Uterus (tissue), 4 donors: Measurements from ENCODE around the gene NDST4. TPM values are rescaled to one million over a fixed set of nuclear protein-coding genes. Genes with fewer than 3 reads are reported as not detected.

Experiments used
- DNase-seq, 2 donors: peaks; one replicate each; pipeline ENCODE4 v3.0.0-alpha.2; 2019 to 2020
- H3K27ac ChIP-seq, 2 donors: fragments of 200-600 bp; sonication (generic); 1 replicate in 1 of 2; 2 replicates in 1 of 2; pipeline ENCODE4 v1.5.1; 2016 to 2018
- H3K27me3 ChIP-seq, 2 donors: fragments of 200-600 bp; sonication (generic); one replicate each; pipeline ENCODE4 v1.5.1; 2018 to 2019; ENCODE audit warnings: control low read depth in 1 of 2
- H3K36me3 ChIP-seq, 2 donors: fragments of 200-600 bp; sonication (generic); one replicate each; pipeline ENCODE4 v1.5.1; 2019; ENCODE audit warnings: control low read depth in 1 of 2
- H3K4me1 ChIP-seq, 2 donors: fragments of 200-600 bp; sonication (generic); one replicate each; pipeline ENCODE4 v1.5.1; 2018 to 2019; ENCODE audit warnings: control low read depth in 1 of 2
- H3K4me3 ChIP-seq, 2 donors: fragments of 200-600 bp; sonication (generic); 1 replicate in 1 of 2; 2 replicates in 1 of 2; pipeline ENCODE4 v1.5.1; 2018 to 2019; ENCODE audit warnings: mild to moderate bottlenecking in 1 of 2
- H3K9me3 ChIP-seq, 2 donors: fragments of 200-600 bp; sonication (generic); one replicate each; pipeline ENCODE4 v1.5.1; 2019; ENCODE audit warnings: control low read depth in 1 of 2
- POLR2A ChIP-seq, 2 donors: fragments of 450-650 bp; IDR thresholded peaks; one replicate each; pipeline ENCODE4 v1.6.1; 2016; ENCODE audit warnings: antibody characterized with exemption in 2 of 2, mild to moderate bottlenecking in 1 of 2, moderate library complexity in 1 of 2
- intact Hi-C: fragments of 100-400 bp; cut with DNase I; formaldehyde crosslinking; loops from one replicate; pipeline ENCODE4 v1.15.1; 2023; ENCODE audit warnings: low total_unique reads
- total RNA-seq, 4 donors: library from RNA; depleted of rRNA in 3 of 4; stranded (reverse); fragments of >200 nt in 3 of 4; gene quantifications; one replicate each; pipeline versions ENCODE4 v1.1.0 to v1.2.4, GENCODE V29; 2014 to 2023
- TF ChIP-seq, protein P1 (sequence below), 4 experiments: fragments of 200-600 bp in 2 of 4; fragments of 450-650 bp in 2 of 4; sonication (generic) in 2 of 4; IDR thresholded peaks; one replicate each; pipeline ENCODE4 v1.5.1; 2016 to 2019; ENCODE audit warnings: antibody characterized with exemption in 4 of 4, mild to moderate bottlenecking in 2 of 4, moderate library complexity in 1 of 4
- donor health status: DM: yes; HTN: yes; CAD: no.

NDST4 gene
- total RNA-seq, 4 donors from 2014 or later: 1.5 to 7.4 TPM; not detected in 2

DNA sequence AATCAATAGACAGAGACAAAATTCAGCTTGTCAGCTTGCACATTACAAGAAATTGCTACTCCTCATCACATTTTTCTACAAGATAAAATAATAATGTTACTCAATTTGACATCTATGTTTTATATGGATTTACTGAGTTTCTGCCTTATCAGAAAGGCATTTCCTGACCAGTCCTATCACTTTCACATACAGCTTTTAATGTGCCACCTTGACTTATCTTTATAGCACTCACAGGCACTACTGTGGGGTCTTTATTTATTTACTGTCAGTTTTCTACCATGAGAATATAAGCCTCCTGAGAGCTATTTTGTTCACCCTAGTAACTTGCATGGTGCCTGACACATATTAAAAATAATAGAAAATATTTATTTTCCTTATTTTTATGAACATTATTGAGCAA lies 6.0 kb downstream of the NDST4 start:
- Histone ChIP-seq H3K4me3 (no peak overlapping the region), H3K9me3 (no peaks in the 10 kb centered on the region), H3K36me3 (no peaks in the 10 kb centered on the region), H3K4me1 (no peaks in the 10 kb centered on the region), H3K27ac (no peak overlapping the region), H3K27me3 (no peaks in the 10 kb centered on the region)
- TF ChIP-seq, protein P1, sequence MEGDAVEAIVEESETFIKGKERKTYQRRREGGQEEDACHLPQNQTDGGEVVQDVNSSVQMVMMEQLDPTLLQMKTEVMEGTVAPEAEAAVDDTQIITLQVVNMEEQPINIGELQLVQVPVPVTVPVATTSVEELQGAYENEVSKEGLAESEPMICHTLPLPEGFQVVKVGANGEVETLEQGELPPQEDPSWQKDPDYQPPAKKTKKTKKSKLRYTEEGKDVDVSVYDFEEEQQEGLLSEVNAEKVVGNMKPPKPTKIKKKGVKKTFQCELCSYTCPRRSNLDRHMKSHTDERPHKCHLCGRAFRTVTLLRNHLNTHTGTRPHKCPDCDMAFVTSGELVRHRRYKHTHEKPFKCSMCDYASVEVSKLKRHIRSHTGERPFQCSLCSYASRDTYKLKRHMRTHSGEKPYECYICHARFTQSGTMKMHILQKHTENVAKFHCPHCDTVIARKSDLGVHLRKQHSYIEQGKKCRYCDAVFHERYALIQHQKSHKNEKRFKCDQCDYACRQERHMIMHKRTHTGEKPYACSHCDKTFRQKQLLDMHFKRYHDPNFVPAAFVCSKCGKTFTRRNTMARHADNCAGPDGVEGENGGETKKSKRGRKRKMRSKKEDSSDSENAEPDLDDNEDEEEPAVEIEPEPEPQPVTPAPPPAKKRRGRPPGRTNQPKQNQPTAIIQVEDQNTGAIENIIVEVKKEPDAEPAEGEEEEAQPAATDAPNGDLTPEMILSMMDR (IDR thresholded peaks at IDR 0.05): no peak
- TF ChIP-seq POLR2A (IDR thresholded peaks at IDR 0.05): no peak
- intact Hi-C loops: no loop called here
- DNase-seq: no peak

GRCh38 chr4:115101675-115102074 lies 11.7 kb downstream of the NDST4 start:
- intact Hi-C loops: no loop called here
- TF ChIP-seq POLR2A (IDR thresholded peaks at IDR 0.05): no peak
- TF ChIP-seq, protein P1 (IDR thresholded peaks at IDR 0.05): no peak
- no peaks in the 10 kb centered on the region for H3K27me3 ChIP-seq
- H3K4me3 ChIP-seq: no peak overlapping the region
- no peaks in the 10 kb centered on the region for H3K9me3 ChIP-seq
- H3K36me3 ChIP-seq: no peaks in the 10 kb centered on the region
- no peak for DNase-seq
- no peak overlapping the region for H3K27ac ChIP-seq
- H3K4me1 ChIP-seq: no peaks in the 10 kb centered on the region

DNA sequence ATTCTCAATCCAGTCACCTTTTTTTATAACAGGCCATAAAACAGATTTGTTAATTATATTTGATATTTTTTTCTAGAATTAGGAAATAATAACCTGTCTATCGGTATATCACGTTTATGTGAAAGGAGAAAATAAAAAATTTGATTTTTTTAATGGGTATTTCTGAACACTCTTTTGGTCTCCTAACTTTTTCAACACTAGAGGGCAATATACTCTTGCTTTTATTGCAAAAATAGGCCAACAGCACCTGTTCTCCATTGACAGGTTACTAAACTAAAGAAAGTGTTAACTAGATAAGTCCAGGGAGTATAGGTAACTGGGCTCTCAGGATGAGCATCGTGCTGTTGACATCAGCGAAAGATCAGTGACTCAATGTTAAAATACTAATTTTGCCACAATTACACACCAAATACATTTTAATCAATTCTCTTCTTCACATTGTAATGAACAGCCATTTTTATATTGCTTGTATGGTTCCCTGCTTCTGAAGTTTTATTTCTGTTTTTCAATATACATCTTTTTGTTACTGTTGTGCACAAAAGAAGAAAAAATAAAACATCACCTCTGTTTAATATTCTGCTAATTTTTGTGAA lies 22.8 kb downstream of the NDST4 start:
- intact Hi-C loops: no loop called here

DNA sequence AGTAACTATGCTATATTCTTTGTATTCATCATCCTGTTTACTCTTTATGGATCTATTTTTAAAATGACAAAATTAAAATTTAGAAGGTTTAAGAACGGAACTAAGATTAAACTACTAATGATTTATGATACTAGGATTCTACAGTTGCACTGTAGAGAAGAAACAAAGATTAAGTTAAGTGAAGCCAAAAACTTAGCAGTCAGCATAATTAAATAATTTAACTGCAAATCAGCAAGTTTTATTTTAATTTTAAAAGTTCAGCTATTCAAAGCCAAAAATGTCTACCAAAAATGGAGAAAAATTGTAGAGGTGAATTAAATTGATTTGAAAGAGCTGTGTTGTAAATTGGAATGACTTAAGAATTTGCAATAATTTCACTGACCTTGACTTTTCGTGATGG lies 30.8 kb downstream of the NDST4 start:
- no peak for DNase-seq
- no peak for TF ChIP-seq POLR2A (IDR thresholded peaks at IDR 0.05)
- TF ChIP-seq, protein P1 (IDR thresholded peaks at IDR 0.05): no peak

More for the DNA sequence above, 22.8 kb downstream of the NDST4 start:
- no peaks in the 10 kb centered on the region for H3K9me3 ChIP-seq
- no peak overlapping the region for H3K27ac ChIP-seq
- H3K4me1 ChIP-seq: no peaks in the 10 kb centered on the region
- no peak overlapping the region for H3K4me3 ChIP-seq
- no peaks in the 10 kb centered on the region for H3K27me3 ChIP-seq
- TF ChIP-seq, protein P1 (IDR thresholded peaks at IDR 0.05): peak in 2 of 4 experiments; percentile 33 to 37
- no peak for TF ChIP-seq POLR2A (IDR thresholded peaks at IDR 0.05)
- H3K36me3 ChIP-seq: no peaks in the 10 kb centered on the region
- no peak for DNase-seq

DNA sequence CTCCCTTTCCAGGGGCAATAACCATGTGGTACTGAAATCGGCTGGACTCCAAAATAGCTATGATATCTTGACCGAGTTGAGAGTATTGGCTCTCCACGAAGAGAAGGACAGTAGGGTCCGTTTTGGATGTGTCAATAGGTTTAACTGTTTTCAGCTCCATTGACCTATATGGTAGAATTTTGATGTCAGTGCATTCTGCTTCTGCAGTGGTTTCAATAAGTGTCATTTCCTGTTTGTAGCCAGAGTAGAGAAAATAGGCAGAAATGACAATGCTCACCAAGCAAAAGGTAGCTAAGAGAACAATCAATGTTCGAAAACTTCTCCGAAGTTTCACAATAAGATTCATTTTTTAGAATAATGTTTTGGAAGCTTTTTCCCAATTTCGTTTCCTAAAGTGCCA lies 36.7 kb downstream of the NDST4 start:
- TF ChIP-seq, protein P1 (IDR thresholded peaks at IDR 0.05): no peak
- TF ChIP-seq POLR2A (IDR thresholded peaks at IDR 0.05): no peak
- DNase-seq: no peak
- no peak overlapping the region for H3K27ac ChIP-seq
- H3K36me3 ChIP-seq: no peaks in the 10 kb centered on the region
- H3K27me3 ChIP-seq: no peaks in the 10 kb centered on the region
- intact Hi-C loops: no loop called here
- no peaks in the 10 kb centered on the region for H3K9me3 ChIP-seq
- no peaks in the 10 kb centered on the region for H3K4me1 ChIP-seq
- H3K4me3 ChIP-seq: no peak overlapping the region

More for the DNA sequence above, 30.8 kb downstream of the NDST4 start:
- Histone ChIP-seq H3K27me3 (no peaks in the 10 kb centered on the region), H3K4me3 (no peak overlapping the region), H3K9me3 (no peaks in the 10 kb centered on the region), H3K4me1 (no peaks in the 10 kb centered on the region), H3K36me3 (no peaks in the 10 kb centered on the region), H3K27ac (no peak overlapping the region)
- intact Hi-C loops: no loop called here
